SH-SY5Y (cell line): ENCODE measurements around the gene TOX3.

Source experiments
- GATA2 ChIP-seq: IDR thresholded peaks from 2 replicates; pipeline ENCODE4 v1.6.1; 2011; ENCODE audit warnings: mild to moderate bottlenecking, low read depth, low read length
- GATA3 ChIP-seq: IDR thresholded peaks from 2 replicates; pipeline ENCODE4 v1.6.1; 2011; ENCODE audit warnings: low read depth, mild to moderate bottlenecking, low read length, moderate library complexity

DNA sequence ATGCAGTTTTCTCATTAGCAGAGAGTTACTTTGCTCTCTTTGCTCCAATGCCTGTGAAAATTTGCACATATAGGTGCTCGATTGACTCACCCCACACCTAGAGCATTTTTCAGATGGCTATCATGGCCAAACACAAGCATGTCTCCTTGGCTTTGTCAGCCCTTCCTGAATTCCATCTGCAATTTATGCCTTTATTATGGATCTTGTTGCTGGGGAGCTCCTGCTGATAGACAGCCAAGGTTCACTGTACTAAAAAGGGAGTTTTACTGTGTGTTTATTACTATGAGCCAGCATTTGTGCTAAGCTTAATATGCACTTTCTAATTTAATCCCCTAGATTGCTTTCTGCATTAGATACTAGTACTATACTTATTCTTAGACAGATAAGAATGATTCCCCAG is 93.3 kb downstream of the TOX3 start:
- no peak for TF ChIP-seq GATA2
- no peak for TF ChIP-seq GATA3
